Esophagus muscularis mucosa (tissue), 4 donors: ENCODE results near the gene SLC41A1.

Source experiments
- EP300 ChIP-seq: sonication (generic); formaldehyde crosslinking; IDR thresholded peaks from one replicate; pipeline ENCODE4 v1.6.1; 2017; ENCODE audit warnings: antibody characterized with exemption
- POLR2A ChIP-seq: fragments of 450-650 bp; IDR thresholded peaks from one replicate; pipeline ENCODE4 v1.6.1; 2017; ENCODE audit warnings: antibody characterized with exemption, moderate library complexity, mild to moderate bottlenecking, low read depth
- POLR2AphosphoS5 ChIP-seq, 2 donors: sonication (generic); formaldehyde crosslinking; IDR thresholded peaks; one replicate each; pipeline ENCODE4 v1.6.1; 2017; ENCODE audit warnings: antibody characterized with exemption in 2 of 2
- TF ChIP-seq, protein P1 (sequence below), 3 experiments: fragments of 200-600 bp in 2 of 3; fragments of 450-650 bp in 1 of 3; sonication (generic) in 2 of 3; IDR thresholded peaks; one replicate each; pipeline ENCODE4 v1.5.1; 2017 to 2019; ENCODE audit warnings: antibody characterized with exemption in 3 of 3, mild to moderate bottlenecking in 2 of 3, moderate library complexity in 1 of 3

DNA sequence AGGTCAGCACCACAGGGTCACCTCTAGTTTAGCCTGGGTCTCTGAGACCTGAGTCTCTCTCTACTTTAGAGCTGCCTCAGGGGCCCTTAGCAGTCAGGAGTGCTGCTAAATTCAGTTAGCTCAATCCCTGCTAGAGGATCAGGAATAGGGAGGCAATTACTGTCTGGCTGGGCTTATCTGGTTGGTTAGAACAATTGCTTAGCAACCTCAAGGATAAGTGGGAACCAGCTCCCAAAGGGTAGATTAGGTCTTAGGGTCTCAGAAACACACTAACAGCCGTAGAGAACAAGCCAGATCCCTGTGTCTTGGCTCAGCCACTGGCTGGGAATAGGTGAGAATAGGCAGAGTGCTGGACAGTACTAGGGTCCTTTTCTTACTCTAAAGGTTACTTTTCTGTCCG lies 29.2 kb upstream of the SLC41A1 start:
- TF ChIP-seq, protein P1, sequence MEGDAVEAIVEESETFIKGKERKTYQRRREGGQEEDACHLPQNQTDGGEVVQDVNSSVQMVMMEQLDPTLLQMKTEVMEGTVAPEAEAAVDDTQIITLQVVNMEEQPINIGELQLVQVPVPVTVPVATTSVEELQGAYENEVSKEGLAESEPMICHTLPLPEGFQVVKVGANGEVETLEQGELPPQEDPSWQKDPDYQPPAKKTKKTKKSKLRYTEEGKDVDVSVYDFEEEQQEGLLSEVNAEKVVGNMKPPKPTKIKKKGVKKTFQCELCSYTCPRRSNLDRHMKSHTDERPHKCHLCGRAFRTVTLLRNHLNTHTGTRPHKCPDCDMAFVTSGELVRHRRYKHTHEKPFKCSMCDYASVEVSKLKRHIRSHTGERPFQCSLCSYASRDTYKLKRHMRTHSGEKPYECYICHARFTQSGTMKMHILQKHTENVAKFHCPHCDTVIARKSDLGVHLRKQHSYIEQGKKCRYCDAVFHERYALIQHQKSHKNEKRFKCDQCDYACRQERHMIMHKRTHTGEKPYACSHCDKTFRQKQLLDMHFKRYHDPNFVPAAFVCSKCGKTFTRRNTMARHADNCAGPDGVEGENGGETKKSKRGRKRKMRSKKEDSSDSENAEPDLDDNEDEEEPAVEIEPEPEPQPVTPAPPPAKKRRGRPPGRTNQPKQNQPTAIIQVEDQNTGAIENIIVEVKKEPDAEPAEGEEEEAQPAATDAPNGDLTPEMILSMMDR (IDR thresholded peaks at IDR 0.05) = no peak
- TF ChIP-seq POLR2A (no peak), POLR2AphosphoS5 (IDR thresholded peaks at IDR 0.05) (no peak), EP300 (no peak)
